Measurements from ENCODE around the gene PBX2.

DNA sequence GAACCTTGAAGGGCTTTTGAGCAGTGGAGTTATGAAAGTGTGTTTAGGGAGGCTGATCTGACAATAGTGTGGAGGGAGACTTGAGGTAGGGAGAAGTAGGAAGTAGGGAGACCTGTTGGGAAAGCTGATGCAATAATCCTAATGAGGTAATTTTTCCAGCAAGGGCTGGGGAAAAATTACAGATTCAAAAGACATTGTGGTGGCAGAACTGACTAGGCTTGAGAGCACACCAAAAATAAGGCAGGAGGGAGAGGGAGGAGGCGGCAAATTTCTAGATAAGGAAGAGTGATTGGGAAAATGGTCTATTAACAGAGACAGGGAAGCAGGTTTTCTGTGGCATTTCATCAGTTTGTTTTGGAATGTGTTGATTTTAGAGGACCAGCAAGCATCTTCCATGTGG lies 43.7 kb downstream of the PBX2 start:
- TF ChIP-seq POLR2A (IDR thresholded peaks at IDR 0.05) (no peak), POLR2AphosphoS5 (IDR thresholded peaks at IDR 0.05) (no peak)
- TF ChIP-seq, protein P1, sequence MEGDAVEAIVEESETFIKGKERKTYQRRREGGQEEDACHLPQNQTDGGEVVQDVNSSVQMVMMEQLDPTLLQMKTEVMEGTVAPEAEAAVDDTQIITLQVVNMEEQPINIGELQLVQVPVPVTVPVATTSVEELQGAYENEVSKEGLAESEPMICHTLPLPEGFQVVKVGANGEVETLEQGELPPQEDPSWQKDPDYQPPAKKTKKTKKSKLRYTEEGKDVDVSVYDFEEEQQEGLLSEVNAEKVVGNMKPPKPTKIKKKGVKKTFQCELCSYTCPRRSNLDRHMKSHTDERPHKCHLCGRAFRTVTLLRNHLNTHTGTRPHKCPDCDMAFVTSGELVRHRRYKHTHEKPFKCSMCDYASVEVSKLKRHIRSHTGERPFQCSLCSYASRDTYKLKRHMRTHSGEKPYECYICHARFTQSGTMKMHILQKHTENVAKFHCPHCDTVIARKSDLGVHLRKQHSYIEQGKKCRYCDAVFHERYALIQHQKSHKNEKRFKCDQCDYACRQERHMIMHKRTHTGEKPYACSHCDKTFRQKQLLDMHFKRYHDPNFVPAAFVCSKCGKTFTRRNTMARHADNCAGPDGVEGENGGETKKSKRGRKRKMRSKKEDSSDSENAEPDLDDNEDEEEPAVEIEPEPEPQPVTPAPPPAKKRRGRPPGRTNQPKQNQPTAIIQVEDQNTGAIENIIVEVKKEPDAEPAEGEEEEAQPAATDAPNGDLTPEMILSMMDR (IDR thresholded peaks at IDR 0.05): no peak
